NT2/D1 (cell line): ENCODE measurements around the gene LSMEM2.

Experiments used
- SUZ12 ChIP-seq: IDR thresholded peaks from 2 replicates; pipeline ENCODE4 v1.6.1; 2011; ENCODE audit not compliant: insufficient read length, insufficient read depth; ENCODE audit errors: extremely low read depth
- YY1 ChIP-seq: IDR thresholded peaks from 2 replicates; pipeline ENCODE4 v1.6.1; 2011; ENCODE audit not compliant: insufficient read length, insufficient read depth
- ZNF274 ChIP-seq: IDR thresholded peaks from 2 replicates; pipeline ENCODE4 v1.6.1; 2011; ENCODE audit warnings: mild to moderate bottlenecking, low read depth, low read length

- no peak for TF ChIP-seq YY1
- no peak for TF ChIP-seq SUZ12
- no peak for TF ChIP-seq ZNF274
Measured at GRCh38 chr3:50297896-50298725, 19.2 kb downstream of the LSMEM2 start.
